Sigmoid colon (tissue), 7 donors: ENCODE measurements around the gene XAF1. TPM values are rescaled to one million over a fixed set of nuclear protein-coding genes. Genes with fewer than 3 reads are reported as not detected.

ENCODE experiments used
- DNase-seq: peaks from one replicate; pipeline ENCODE4 v3.0.0-alpha.2; 2019
- H3K27ac ChIP-seq, 4 donors: fragments of 200-600 bp; sonication (generic); one replicate each; pipeline ENCODE4 v1.5.1; 2016 to 2019; ENCODE audit warnings: mild to moderate bottlenecking in 1 of 4
- H3K27me3 ChIP-seq, 3 donors: fragments of 200-600 bp; sonication (generic); one replicate each; pipeline ENCODE4 v1.5.1; 2019; ENCODE audit warnings: mild to moderate bottlenecking in 1 of 3
- H3K36me3 ChIP-seq, 4 donors: fragments of 200-600 bp; sonication (generic); one replicate each; pipeline ENCODE4 v1.5.1; 2016 to 2019
- H3K4me1 ChIP-seq, 4 donors: fragments of 200-600 bp; sonication (generic); one replicate each; pipeline ENCODE4 v1.5.1; 2017 to 2019
- H3K4me3 ChIP-seq, 4 donors: fragments of 200-600 bp; sonication (generic); one replicate each; pipeline ENCODE4 v1.5.1; 2017 to 2019; ENCODE audit warnings: mild to moderate bottlenecking in 2 of 4, moderate library complexity in 1 of 4
- H3K9me3 ChIP-seq, 4 donors: fragments of 200-600 bp in 3 of 4; sonication (generic) in 3 of 4; one replicate each; pipeline versions ENCODE4 v1.5.1 to v1.6.1; 2013 to 2019
- EP300 ChIP-seq, 4 donors: sonication (generic); formaldehyde crosslinking; IDR thresholded peaks; one replicate each; pipeline ENCODE4 v1.6.1; 2017; ENCODE audit warnings: antibody characterized with exemption in 4 of 4
- POLR2A ChIP-seq, 2 donors: fragments of 450-650 bp; IDR thresholded peaks; one replicate each; pipeline ENCODE4 v1.6.1; 2016; ENCODE audit warnings: antibody characterized with exemption in 2 of 2, mild to moderate bottlenecking in 2 of 2, moderate library complexity in 2 of 2
- POLR2AphosphoS5 ChIP-seq, 4 donors: sonication (generic); formaldehyde crosslinking; IDR thresholded peaks; one replicate each; pipeline ENCODE4 v1.6.1; 2017; ENCODE audit warnings: antibody characterized with exemption in 4 of 4
- WGBS, 2 donors: extraction: QIAGEN DNeasy Blood & Tissue Kit; methylation state at CpG; one replicate each; pipeline ENCODE4 v1.1.7; 2013; 5-methylcytosine and 5-hydroxymethylcytosine counted together
- intact Hi-C: fragments of 100-400 bp; cut with DNase I; formaldehyde crosslinking; loops from one replicate; pipeline ENCODE4 v1.15.1; 2023
- polyA plus RNA-seq, 3 donors: library from polyadenylated mRNA; stranded (reverse); fragments of 200-250 nt; gene quantifications; one replicate each; pipeline ENCODE4 v1.2.3, GENCODE V29; 2013
- total RNA-seq, 4 donors: library from RNA; depleted of rRNA; stranded (reverse); fragments of >200 nt; gene quantifications; one replicate each; pipeline ENCODE4 v1.1.0, GENCODE V29; 2016
- TF ChIP-seq, protein P1 (sequence below), 4 experiments: fragments of 450-650 bp in 3 of 4; fragments of 200-600 bp in 1 of 4; IDR thresholded peaks; one replicate each; pipeline ENCODE4 v1.5.1; 2016 to 2019; ENCODE audit warnings: antibody characterized with exemption in 4 of 4, mild to moderate bottlenecking in 3 of 4, moderate library complexity in 2 of 4
- donor health status: healthy with polysubstance abuse.
- donor health status: Bipolar disorder and iron deficiency.
- donor health status: healthy.

Gene XAF1
- total and polyA plus RNA-seq, 7 donors = 3.2 to 64.1 (median 30.0) TPM

DNA sequence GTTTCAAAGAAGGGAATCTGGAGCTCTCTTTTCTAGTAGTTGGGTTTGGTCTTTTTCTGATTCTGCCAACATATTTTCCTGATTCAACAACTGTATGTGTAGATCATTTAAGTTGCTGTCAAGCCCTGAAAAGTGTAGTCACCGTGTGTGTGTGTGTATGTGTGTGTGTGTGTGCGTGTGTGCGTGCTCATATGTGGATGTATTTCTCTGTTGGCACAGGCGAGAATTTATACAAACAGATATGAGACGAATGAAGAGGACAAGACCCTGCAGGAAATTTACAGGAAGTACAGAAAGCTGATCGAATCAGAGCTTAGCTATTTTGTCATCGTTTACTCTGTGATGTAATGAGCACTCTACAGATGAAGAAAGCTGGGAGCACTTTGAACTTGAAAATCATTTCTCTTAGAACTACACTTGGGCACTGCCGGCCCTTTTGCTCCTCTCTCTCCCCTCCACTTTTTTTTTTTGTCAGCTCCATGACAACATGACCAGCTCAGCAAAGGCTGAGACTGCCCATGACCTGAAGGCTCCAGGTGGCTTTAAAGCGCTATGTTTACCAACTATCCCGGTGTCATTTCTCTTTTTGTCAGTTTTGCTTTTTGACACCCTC is 31.3 kb downstream of the XAF1 start:
- Histone ChIP-seq H3K27me3 (peaks cover 0 to 28% (median 0%) of the 10 kb centered on the region in 3 donors), H3K9me3 (peaks cover 0 to 5% (median 0%) of the 10 kb centered on the region in 4 donors), H3K4me1 (no peaks in the 10 kb centered on the region), H3K27ac (no peak overlapping the region), H3K36me3 (no peaks in the 10 kb centered on the region), H3K4me3 (no peak overlapping the region)
- intact Hi-C loops = no loop called here
- 43 to 58% methylated on average over 10 of the region's 10 CpGs for WGBS, 2 donors
- no peak for DNase-seq
- no peak for TF ChIP-seq POLR2AphosphoS5 (IDR thresholded peaks at IDR 0.05)
- TF ChIP-seq, protein P1, sequence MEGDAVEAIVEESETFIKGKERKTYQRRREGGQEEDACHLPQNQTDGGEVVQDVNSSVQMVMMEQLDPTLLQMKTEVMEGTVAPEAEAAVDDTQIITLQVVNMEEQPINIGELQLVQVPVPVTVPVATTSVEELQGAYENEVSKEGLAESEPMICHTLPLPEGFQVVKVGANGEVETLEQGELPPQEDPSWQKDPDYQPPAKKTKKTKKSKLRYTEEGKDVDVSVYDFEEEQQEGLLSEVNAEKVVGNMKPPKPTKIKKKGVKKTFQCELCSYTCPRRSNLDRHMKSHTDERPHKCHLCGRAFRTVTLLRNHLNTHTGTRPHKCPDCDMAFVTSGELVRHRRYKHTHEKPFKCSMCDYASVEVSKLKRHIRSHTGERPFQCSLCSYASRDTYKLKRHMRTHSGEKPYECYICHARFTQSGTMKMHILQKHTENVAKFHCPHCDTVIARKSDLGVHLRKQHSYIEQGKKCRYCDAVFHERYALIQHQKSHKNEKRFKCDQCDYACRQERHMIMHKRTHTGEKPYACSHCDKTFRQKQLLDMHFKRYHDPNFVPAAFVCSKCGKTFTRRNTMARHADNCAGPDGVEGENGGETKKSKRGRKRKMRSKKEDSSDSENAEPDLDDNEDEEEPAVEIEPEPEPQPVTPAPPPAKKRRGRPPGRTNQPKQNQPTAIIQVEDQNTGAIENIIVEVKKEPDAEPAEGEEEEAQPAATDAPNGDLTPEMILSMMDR (IDR thresholded peaks at IDR 0.05) = no peak
- no peak for TF ChIP-seq POLR2A (IDR thresholded peaks at IDR 0.05)
- TF ChIP-seq EP300 (IDR thresholded peaks at IDR 0.05) = no peak

DNA sequence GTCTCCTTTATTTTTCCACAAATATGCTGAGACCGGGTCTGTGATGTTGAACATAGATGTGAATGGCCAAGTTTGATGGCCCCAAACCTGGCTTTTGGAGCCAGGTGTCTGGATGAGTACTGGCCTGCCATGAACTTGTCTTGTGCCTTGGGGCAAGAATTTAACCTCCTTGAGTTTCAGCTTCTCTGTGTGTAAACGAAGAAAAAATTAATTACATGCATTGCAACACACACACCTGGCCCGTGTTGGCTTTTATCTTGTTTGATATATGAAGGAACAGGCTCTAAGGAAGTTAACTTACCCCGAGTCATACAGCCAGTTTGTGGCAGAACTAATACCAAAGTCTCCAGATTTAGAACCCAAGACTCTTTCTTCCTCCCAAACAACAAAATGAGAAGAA is 33.3 kb downstream of the XAF1 start:
- Histone ChIP-seq H3K27ac (no peak overlapping the region), H3K36me3 (no peaks in the 10 kb centered on the region), H3K9me3 (peaks cover 0 to 5% (median 0%) of the 10 kb centered on the region in 4 donors), H3K4me1 (no peaks in the 10 kb centered on the region), H3K4me3 (no peak overlapping the region), H3K27me3 (peaks cover 0 to 29% (median 0%) of the 10 kb centered on the region in 3 donors)
- 38 to 66% methylated on average over 4 of the region's 4 CpGs for WGBS, 2 donors
- TF ChIP-seq EP300 (IDR thresholded peaks at IDR 0.05) (no peak), POLR2AphosphoS5 (IDR thresholded peaks at IDR 0.05) (no peak)
- TF ChIP-seq, protein P1 (IDR thresholded peaks at IDR 0.05) = no peak
- DNase-seq = no peak
- intact Hi-C loops = no loop called here

DNA sequence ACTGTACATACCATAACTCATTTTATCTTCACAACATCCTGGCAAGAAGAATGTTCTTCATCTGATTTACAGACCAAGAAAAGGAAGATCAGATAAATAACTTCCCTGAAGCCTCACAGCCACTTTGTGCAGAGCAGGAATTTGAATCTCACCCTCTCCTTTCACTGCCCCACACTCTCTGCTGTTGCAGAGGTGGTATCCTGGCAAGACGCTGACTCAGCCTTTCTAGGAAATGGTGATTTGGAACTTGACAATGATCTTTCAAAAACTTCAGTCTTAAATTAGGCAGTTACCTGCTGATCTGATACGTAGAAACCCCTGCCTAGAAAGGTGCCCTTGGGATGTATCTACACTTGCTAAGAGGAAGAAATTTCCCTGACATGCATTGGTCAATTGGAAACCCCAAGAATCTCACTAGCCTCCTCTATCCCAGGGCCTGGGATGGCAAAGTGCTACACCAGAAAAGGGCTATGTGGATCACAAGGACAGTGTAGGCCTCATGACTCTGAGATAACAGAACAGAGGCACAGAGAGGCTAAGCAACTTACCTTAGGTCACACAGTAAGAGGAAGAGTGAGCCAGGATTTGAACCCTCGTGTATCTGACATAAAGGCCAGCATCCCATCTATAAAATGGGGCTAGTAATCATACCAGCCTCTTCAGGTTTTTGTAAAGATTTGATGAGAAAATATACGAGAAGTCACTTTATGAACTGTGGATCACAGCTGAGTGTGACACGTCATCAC is 38.1 kb downstream of the XAF1 start:
- intact Hi-C loops = no loop called here
- no peak for TF ChIP-seq EP300 (IDR thresholded peaks at IDR 0.05)
- Histone ChIP-seq H3K4me1 (no peaks in the 10 kb centered on the region), H3K36me3 (no peaks in the 10 kb centered on the region), H3K4me3 (no peak overlapping the region), H3K27me3 (peaks cover 0 to 23% (median 0%) of the 10 kb centered on the region in 3 donors), H3K9me3 (no peaks in the 10 kb centered on the region), H3K27ac (no peak overlapping the region)
- DNase-seq = no peak
- WGBS, 2 donors = 69 to 74% methylated on average over 5 of the region's 5 CpGs

DNA sequence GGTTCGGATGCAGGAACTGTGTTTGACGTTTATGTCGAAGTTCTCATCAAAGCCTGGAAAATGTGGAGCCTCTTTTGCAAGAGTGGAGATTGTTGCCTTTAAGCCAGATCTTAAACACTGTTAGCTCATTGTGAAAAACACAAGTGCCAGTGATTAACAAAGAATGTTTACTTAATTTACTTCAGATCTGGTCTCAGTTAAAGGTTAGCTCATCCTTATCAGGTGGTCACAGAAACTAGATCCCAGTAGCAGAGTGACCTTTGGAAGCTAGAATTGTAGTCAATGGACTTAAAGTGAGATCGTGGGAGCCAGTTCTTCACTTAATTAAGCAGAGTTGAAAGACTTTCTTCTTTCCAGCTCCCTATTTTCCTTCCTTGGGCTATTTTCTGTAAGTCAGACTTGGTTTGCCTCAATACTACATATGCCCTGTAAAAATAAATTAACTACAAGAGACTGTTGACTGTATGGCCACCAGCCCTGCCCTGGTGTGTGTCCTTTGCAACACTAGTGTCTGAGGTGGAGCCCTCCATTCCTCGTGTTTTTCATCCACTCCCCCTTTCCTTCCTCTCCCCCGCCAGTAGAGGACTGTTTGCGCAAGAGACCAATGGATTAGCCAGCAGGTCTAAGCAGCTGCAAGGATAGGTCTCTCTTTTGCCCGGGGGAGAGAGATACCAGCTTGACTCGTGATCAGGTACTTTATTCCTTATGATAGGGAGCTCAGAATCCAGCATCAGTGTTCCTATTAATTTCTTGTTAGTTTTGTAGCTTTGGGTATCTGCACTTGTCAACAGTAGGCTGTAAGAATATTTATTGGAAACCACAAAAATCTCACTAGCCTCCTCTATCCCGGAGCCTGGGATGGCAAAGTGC is 40.4 kb downstream of the XAF1 start:
- H3K9me3 ChIP-seq = no peaks in the 10 kb centered on the region
- no peak for DNase-seq
- H3K4me3 ChIP-seq = no peak overlapping the region
- H3K4me1 ChIP-seq = no peaks in the 10 kb centered on the region
- 44 to 60% methylated on average over 10 of the region's 10 CpGs for WGBS, 2 donors
- no peak overlapping the region for H3K27ac ChIP-seq
- intact Hi-C loops = no loop called here
- H3K27me3 ChIP-seq = peaks cover 0 to 11% (median 0%) of the 10 kb centered on the region in 3 donors
- TF ChIP-seq, protein P1 (IDR thresholded peaks at IDR 0.05) = no peak
- TF ChIP-seq POLR2AphosphoS5 (IDR thresholded peaks at IDR 0.05) (no peak), POLR2A (IDR thresholded peaks at IDR 0.05) (no peak), EP300 (IDR thresholded peaks at IDR 0.05) (no peak)
- H3K36me3 ChIP-seq = no peaks in the 10 kb centered on the region
